Epithelial cell of esophagus (primary cell): ENCODE results near the gene ZDHHC1.
"Not testable (repeated sequence)": the region's sequence is repeated elsewhere in the genome, so short reads cannot be mapped to it uniquely, and the experiment has no call there.

ENCODE experiments used
- DNase-seq: peaks from one replicate; pipeline ENCODE4 v3.0.0; 2010; ENCODE audit warnings: low read depth
- H3K4me3 ChIP-seq: 2 replicates; pipeline ENCODE4 v1.5.1; 2011; ENCODE audit warnings: mild to moderate bottlenecking, low read length, control low read depth
- TF ChIP-seq, protein P1 (sequence below): IDR thresholded peaks from 2 replicates; pipeline ENCODE4 v1.5.1; 2011; ENCODE audit warnings: low read depth, mild to moderate bottlenecking, low read length, control low read depth, inconsistent platforms; ENCODE audit not compliant: insufficient read depth; ENCODE audit errors: missing control alignments

Gene ZDHHC1

GRCh38 chr16:67421030-67421429 lies 4.8 kb upstream of the ZDHHC1 start:
- no peak overlapping the region for H3K4me3 ChIP-seq
- TF ChIP-seq, protein P1, sequence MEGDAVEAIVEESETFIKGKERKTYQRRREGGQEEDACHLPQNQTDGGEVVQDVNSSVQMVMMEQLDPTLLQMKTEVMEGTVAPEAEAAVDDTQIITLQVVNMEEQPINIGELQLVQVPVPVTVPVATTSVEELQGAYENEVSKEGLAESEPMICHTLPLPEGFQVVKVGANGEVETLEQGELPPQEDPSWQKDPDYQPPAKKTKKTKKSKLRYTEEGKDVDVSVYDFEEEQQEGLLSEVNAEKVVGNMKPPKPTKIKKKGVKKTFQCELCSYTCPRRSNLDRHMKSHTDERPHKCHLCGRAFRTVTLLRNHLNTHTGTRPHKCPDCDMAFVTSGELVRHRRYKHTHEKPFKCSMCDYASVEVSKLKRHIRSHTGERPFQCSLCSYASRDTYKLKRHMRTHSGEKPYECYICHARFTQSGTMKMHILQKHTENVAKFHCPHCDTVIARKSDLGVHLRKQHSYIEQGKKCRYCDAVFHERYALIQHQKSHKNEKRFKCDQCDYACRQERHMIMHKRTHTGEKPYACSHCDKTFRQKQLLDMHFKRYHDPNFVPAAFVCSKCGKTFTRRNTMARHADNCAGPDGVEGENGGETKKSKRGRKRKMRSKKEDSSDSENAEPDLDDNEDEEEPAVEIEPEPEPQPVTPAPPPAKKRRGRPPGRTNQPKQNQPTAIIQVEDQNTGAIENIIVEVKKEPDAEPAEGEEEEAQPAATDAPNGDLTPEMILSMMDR: no peak
- DNase-seq: no peak

DNA sequence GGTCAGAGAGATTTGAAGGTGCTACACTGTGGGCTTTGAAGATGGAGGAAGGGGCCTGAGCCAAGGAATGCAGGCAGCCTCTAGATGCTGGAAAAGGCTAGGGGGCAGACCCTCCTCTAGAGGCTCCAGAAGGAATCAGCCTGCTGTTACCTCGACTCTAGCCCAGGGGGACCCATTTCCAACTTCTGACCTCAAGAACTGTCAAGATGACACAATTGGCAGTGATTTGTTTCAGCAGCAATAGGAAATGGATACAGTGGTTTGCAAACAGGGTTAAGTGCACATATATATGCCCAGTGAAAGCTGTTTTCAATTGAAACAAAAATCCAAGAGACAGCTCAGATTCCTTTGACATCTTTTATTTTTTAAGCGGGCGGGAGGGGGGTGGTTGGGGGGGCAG lies 3.7 kb upstream of the ZDHHC1 start:
- H3K4me3 ChIP-seq: no peak overlapping the region

GRCh38 chr16:67419502-67419901 lies 3.2 kb upstream of the ZDHHC1 start:
- DNase-seq: no peak
- H3K4me3 ChIP-seq: no peak overlapping the region
- TF ChIP-seq, protein P1: no peak

More for the DNA sequence above, 3.7 kb upstream of the ZDHHC1 start:
- DNase-seq: no peak
- TF ChIP-seq, protein P1: no peak

- no peak overlapping the region for H3K4me3 ChIP-seq
- TF ChIP-seq, protein P1: no peak
These were observed 1.2 kb upstream of the ZDHHC1 start for GRCh38 chr16:67417333-67418061.

DNA sequence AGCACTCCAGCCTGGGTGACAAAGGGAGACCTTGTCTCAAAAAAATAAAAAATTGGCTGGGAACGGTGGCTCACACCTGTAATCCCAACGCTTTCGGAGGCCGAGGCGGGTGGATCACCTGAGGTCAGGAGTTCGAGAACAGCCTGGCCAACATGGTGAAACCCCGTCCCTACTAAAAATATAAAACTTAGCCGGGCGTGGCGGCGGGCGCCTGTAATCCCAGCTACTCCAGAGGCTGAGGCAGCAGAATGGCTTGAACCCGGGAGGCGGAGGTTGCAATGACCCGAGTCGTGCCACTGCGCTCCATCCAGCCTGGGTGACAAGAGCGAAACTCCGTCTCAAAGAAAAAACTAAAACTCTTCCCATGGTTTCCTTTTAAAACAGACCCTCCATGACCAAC lies 856 bp downstream of the ZDHHC1 start:
- H3K4me3 ChIP-seq: peak overlapping the region; percentile 59

More at GRCh38 chr16:67417333-67418061, 1.2 kb upstream of the ZDHHC1 start:
- DNase-seq: no peak

DNA sequence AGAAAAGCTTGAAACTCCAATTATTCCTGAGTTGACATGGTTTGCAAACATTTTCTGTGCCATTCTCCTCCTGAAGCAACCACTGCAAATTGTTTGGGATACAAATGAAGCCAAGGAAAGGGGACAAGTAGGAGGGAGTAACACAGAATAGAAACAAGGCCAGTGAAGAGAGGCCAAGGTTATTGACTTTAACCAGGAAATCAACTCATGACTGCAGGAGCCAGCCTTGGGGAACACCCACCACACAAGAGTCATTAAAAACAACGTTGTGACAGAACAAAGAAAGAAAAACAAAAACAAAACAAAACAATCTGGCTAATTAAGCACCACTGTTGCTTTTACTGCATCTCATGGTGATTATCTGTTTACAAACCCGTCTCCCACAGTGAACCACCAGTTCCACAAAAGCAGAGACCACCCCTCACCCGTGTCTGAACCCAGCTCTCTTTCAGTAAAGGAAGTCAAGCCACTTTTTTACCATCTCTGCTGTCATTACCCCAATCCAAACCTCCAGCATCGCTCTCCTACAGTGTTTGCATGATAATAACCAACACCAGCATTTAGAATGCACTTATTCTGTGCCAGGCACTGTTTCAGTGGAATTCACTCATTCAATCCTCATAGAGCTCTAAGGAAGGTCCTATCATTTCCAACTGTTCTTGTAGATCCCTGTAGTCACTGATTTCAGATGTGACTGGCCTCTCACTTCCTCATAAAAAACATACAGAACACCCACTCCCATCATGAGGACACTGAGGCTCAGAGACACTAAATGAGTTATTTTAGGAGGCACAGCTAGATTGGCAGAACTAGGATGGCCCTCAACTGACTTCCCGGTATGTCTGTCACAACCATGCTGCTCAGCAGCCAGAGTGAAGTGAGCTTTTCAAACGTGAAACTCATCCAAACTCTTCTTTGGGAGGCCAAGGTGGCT lies 2.0 kb downstream of the ZDHHC1 start:
- TF ChIP-seq, protein P1: no peak
- DNase-seq: no peak
- no peak overlapping the region for H3K4me3 ChIP-seq

More for the DNA sequence above, 856 bp downstream of the ZDHHC1 start:
- DNase-seq: not testable (repeated sequence)

DNA sequence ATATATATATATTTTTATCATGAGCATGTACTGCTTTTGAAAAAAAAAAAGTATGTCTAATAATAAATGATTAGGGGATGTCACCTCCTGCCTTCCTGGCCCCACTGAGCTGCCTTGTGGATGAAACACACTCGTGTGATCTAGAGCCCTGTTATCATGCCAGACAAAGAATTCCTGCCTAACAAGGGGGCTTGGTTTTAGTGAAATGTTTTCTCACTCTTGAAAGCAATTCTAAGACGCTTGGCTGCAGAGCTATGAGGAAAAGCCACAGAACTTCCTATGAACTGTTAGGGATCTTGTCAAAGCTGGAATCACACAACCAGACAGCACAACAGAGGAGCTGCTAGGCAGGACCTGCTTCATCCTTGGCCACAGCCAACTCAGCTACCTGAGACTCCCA lies 4.0 kb downstream of the ZDHHC1 start:
- TF ChIP-seq, protein P1: no peak
- H3K4me3 ChIP-seq: no peak overlapping the region
- no peak for DNase-seq
